C4-2B (cell line): ENCODE measurements around the gene TAOK1.

Experiments
- ZFX ChIP-seq: fragments of 450-650 bp; IDR thresholded peaks from 2 replicates; pipeline ENCODE4 v1.6.1; 2017
- TF ChIP-seq, protein P1 (sequence below): fragments of 450-650 bp; conservative IDR thresholded peaks from 2 replicates; pipeline ENCODE4 v1.5.1; 2017; ENCODE audit warnings: mild to moderate bottlenecking

DNA sequence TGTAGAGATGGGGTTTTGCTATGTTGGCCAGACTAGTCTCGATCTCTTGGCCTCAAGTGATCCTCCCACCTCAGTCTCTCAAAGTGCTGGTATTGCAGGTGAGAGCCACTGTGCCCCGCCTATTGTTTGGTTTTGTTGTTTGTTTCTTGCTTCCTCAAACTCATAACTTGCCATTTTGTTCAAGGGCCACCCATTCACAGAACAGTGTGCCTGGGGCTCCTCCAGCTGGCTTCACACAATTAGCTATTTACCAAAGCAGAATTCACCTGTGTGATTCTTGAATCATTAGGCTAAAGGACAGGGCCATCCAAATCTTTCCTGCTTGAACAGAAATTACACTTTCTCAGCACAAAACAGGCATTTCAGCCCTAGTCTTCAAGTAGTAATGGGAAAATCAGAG lies 169.5 kb downstream of the TAOK1 start:
- TF ChIP-seq, protein P1, sequence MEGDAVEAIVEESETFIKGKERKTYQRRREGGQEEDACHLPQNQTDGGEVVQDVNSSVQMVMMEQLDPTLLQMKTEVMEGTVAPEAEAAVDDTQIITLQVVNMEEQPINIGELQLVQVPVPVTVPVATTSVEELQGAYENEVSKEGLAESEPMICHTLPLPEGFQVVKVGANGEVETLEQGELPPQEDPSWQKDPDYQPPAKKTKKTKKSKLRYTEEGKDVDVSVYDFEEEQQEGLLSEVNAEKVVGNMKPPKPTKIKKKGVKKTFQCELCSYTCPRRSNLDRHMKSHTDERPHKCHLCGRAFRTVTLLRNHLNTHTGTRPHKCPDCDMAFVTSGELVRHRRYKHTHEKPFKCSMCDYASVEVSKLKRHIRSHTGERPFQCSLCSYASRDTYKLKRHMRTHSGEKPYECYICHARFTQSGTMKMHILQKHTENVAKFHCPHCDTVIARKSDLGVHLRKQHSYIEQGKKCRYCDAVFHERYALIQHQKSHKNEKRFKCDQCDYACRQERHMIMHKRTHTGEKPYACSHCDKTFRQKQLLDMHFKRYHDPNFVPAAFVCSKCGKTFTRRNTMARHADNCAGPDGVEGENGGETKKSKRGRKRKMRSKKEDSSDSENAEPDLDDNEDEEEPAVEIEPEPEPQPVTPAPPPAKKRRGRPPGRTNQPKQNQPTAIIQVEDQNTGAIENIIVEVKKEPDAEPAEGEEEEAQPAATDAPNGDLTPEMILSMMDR, result no peak; the same call in 1 of the 2 replicates
- no peak for TF ChIP-seq ZFX
